Skeletal muscle satellite cell (primary cell): Measurements from ENCODE around the gene RGS13.
A peak's percentile ranks its signal among the peaks of the same experiment; 100 is the strongest.

ENCODE experiments used
- H3K27me3 ChIP-seq: 2 replicates; pipeline ENCODE4 v1.7.0; 2013; ENCODE audit warnings: low read length; ENCODE audit not compliant: control insufficient read depth, insufficient read depth
- H3K36me3 ChIP-seq: 2 replicates; pipeline ENCODE4 v1.7.0; 2013; ENCODE audit warnings: mild to moderate bottlenecking, control low read depth, low read length; ENCODE audit not compliant: insufficient read depth
- H3K4me1 ChIP-seq: 2 replicates; pipeline ENCODE4 v1.7.0; 2013; ENCODE audit warnings: low read length; ENCODE audit not compliant: control insufficient read depth, insufficient read depth
- H3K4me2 ChIP-seq: 2 replicates; pipeline ENCODE4 v1.7.0; 2013; ENCODE audit warnings: mild to moderate bottlenecking, low read length
- H3K4me3 ChIP-seq: 2 replicates; pipeline ENCODE4 v1.7.0; 2013; ENCODE audit warnings: low read length
- H3K9ac ChIP-seq: 2 replicates; pipeline ENCODE4 v1.7.0; 2013; ENCODE audit warnings: mild to moderate bottlenecking, low read depth, low read length, moderate library complexity
- H3K9me3 ChIP-seq: replicated peaks from 2 replicates; pipeline ENCODE4 v1.7.0; 2013; ENCODE audit warnings: mild to moderate bottlenecking, control low read depth, low read length

The RGS13 gene

GRCh38 chr1:192602757-192603156, 33.2 kb upstream of the RGS13 start:
- H3K9me3 ChIP-seq, result no peaks in the 10 kb centered on the region
- no peaks in the 10 kb centered on the region for H3K36me3 ChIP-seq
- peaks cover 8% of the 10 kb centered on the region for H3K4me1 ChIP-seq

DNA sequence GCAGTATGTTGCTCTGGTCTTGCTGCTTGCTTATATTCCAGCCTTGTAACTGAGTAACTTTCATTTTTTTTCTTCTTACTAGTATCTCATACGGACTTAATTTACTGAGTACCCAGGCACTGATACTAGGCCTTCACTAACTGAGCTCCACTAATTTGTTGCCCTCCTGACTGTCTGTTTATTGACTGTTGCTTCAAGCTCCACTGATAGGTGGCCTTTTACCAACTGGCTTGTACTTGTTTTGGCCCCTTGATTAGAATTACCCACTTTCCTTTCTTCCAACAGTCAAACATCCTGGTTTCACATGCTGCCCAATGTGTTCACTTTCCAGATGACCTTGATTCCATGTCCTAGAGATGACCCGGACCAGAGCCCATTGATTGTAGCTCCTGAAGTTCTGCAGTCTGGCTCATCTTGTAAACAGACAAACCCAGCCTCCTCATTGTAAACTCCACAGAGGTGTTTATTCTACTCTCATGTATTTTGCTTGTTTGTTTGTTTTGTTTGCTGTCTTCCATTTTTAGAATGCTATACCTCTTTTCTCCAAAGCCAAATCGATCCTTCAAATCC, 32.6 kb upstream of the RGS13 start:
- H3K4me1 ChIP-seq, result peaks cover 8% of the 10 kb centered on the region
- no peak overlapping the region for H3K9ac ChIP-seq
- H3K27me3 ChIP-seq, result no peaks in the 10 kb centered on the region
- no peaks in the 10 kb centered on the region for H3K9me3 ChIP-seq
- no peak overlapping the region for H3K4me2 ChIP-seq
- no peaks in the 10 kb centered on the region for H3K36me3 ChIP-seq
- H3K4me3 ChIP-seq, result no peak overlapping the region

More at GRCh38 chr1:192602757-192603156, 33.2 kb upstream of the RGS13 start:
- H3K4me3 ChIP-seq, result no peak overlapping the region
- no peak overlapping the region for H3K4me2 ChIP-seq
- no peak overlapping the region for H3K9ac ChIP-seq
- no peaks in the 10 kb centered on the region for H3K27me3 ChIP-seq

GRCh38 chr1:192604979-192605620, 30.8 kb upstream of the RGS13 start:
- Histone ChIP-seq H3K4me3 (no peak overlapping the region), H3K9me3 (no peaks in the 10 kb centered on the region), H3K36me3 (no peaks in the 10 kb centered on the region), H3K4me1 (peaks cover 20% of the 10 kb centered on the region), H3K4me2 (no peak overlapping the region), H3K27me3 (no peaks in the 10 kb centered on the region), H3K9ac (no peak overlapping the region)

GRCh38 chr1:192608671-192609070, 27.3 kb upstream of the RGS13 start:
- peaks cover 12% of the 10 kb centered on the region for H3K4me1 ChIP-seq
- H3K9me3 ChIP-seq, result no peaks in the 10 kb centered on the region
- H3K4me2 ChIP-seq, result peak overlapping the region; percentile 81
- H3K27me3 ChIP-seq, result no peaks in the 10 kb centered on the region
- peak overlapping the region; percentile 58 for H3K4me3 ChIP-seq
- H3K9ac ChIP-seq, result peak overlapping the region; percentile 56
- no peaks in the 10 kb centered on the region for H3K36me3 ChIP-seq

GRCh38 chr1:192609110-192610079, 26.6 kb upstream of the RGS13 start:
- peak overlapping the region; percentile 56 for H3K9ac ChIP-seq
- peak overlapping the region; percentile 81 for H3K4me2 ChIP-seq
- H3K4me3 ChIP-seq, result peak overlapping the region; percentile 58
- no peaks in the 10 kb centered on the region for H3K27me3 ChIP-seq
- H3K9me3 ChIP-seq, result no peaks in the 10 kb centered on the region
- H3K36me3 ChIP-seq, result no peaks in the 10 kb centered on the region
- H3K4me1 ChIP-seq, result peaks cover 12% of the 10 kb centered on the region

DNA sequence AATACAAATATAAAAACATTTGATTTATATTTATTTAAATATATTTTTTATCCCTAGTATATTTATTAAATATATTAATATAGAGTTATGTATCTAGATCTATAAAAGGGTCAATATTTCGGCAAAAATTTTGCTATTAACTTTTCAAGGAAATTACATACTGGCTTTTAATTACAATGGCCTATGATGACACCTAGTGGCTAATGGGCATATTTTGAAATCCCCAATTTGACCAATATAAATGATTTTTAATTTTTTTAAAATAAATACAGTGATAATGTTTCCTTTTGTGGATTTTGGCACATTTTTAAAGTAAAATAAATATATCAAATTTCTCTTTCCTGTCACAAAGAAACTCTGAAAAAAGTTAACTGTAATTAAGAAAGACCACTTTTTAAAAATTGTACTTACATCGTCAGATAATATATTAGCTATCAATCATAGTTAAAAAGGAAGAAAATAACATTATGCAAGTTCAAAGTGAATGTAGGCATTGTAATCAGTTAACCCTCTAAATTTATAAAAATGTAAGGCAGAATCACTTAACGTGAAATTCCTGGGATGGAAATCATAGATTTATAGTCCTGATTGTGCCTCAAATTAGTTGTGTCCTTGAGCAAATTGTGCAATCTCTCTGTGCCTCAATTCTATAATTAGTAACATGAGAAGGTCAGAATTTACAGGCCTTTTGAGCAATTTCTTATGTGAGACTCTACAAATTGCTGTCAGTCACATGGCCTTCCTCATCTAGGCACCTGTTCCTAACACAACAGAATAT, 25.6 kb upstream of the RGS13 start:
- H3K4me1 ChIP-seq, result peaks cover 12% of the 10 kb centered on the region
- H3K4me3 ChIP-seq, result no peak overlapping the region
- H3K9ac ChIP-seq, result no peak overlapping the region
- H3K4me2 ChIP-seq, result no peak overlapping the region
- no peaks in the 10 kb centered on the region for H3K27me3 ChIP-seq
- no peaks in the 10 kb centered on the region for H3K9me3 ChIP-seq
- H3K36me3 ChIP-seq, result no peaks in the 10 kb centered on the region

GRCh38 chr1:192615055-192615454, 20.9 kb upstream of the RGS13 start:
- H3K4me2 ChIP-seq, result no peak overlapping the region
- no peaks in the 10 kb centered on the region for H3K36me3 ChIP-seq
- H3K4me3 ChIP-seq, result no peak overlapping the region
- H3K9ac ChIP-seq, result no peak overlapping the region
- H3K4me1 ChIP-seq, result no peaks in the 10 kb centered on the region
- H3K9me3 ChIP-seq, result no peaks in the 10 kb centered on the region
- no peaks in the 10 kb centered on the region for H3K27me3 ChIP-seq

DNA sequence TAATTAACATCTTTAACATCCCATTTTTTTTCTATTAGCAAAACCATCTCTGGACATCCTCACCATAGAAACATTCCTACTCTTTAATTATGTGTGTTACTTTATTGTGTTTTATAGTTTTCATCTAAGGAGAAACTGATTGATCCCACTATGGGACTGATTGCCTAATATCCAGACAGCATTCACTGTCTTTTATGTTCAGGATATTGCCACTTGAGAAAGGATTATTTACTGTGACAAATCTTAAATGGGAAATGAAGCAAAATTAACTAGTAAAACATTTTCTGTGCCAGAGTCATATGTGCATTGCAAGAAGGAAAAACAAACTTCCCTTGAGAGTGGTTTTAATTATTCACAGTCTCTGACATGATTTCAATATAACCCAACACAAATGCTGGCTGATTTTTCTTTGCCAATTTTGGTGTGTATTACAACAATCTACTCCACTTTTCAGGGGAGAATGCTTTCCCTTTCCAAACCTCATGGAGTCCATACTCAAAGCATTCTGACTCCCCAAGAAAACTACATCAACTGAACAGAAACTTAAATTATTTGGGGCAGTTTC, 15.8 kb upstream of the RGS13 start:
- H3K4me1 ChIP-seq, result no peaks in the 10 kb centered on the region
- no peak overlapping the region for H3K4me2 ChIP-seq
- H3K36me3 ChIP-seq, result no peaks in the 10 kb centered on the region
- no peaks in the 10 kb centered on the region for H3K27me3 ChIP-seq
- no peak overlapping the region for H3K4me3 ChIP-seq
- H3K9me3 ChIP-seq, result no peaks in the 10 kb centered on the region
- no peak overlapping the region for H3K9ac ChIP-seq

GRCh38 chr1:192626366-192627179, 9.4 kb upstream of the RGS13 start:
- H3K27me3 ChIP-seq, result no peaks in the 10 kb centered on the region
- H3K4me2 ChIP-seq, result no peak overlapping the region
- H3K4me1 ChIP-seq, result no peaks in the 10 kb centered on the region
- no peak overlapping the region for H3K9ac ChIP-seq
- no peak overlapping the region for H3K4me3 ChIP-seq
- H3K9me3 ChIP-seq, result no peaks in the 10 kb centered on the region
- H3K36me3 ChIP-seq, result no peaks in the 10 kb centered on the region

GRCh38 chr1:192627901-192628300, 8.0 kb upstream of the RGS13 start:
- H3K9ac ChIP-seq, result no peak overlapping the region
- H3K4me1 ChIP-seq, result no peaks in the 10 kb centered on the region
- H3K4me3 ChIP-seq, result no peak overlapping the region
- no peak overlapping the region for H3K4me2 ChIP-seq
- no peaks in the 10 kb centered on the region for H3K36me3 ChIP-seq
- H3K27me3 ChIP-seq, result no peaks in the 10 kb centered on the region
- no peaks in the 10 kb centered on the region for H3K9me3 ChIP-seq
